BJ (cell line): Measurements from ENCODE around the gene MAP3K14. TPM values are rescaled to one million over a fixed set of nuclear protein-coding genes. Genes with fewer than 3 reads are reported as not detected.

Source experiments
- CTCF ChIA-PET: fragments of 350-600 bp; formaldehyde crosslinking; extraction: SDS; loops from one replicate; lab custom pipeline; 2021; ENCODE audit warnings: antibody characterized with exemption, inconsistent platforms; lab: Yijun Ruan, JAX
- POLR2A ChIA-PET: fragments of 300-600 bp; sonication (Branson Sonifier 250); formaldehyde crosslinking; extraction: SDS; loops from one replicate; lab custom pipeline; 2021; ENCODE audit warnings: antibody characterized with exemption; lab: Charles Lee
- DNase-seq: peaks from one replicate; pipeline ENCODE4 v3.0.0-alpha.2; 2011; ENCODE audit warnings: low read depth
- H3K27me3 ChIP-seq: 2 replicates; pipeline ENCODE4 v1.6.0; 2011; ENCODE audit warnings: low read length; ENCODE audit not compliant: control insufficient read depth, insufficient read depth
- H3K36me3 ChIP-seq: 2 replicates; pipeline ENCODE4 v1.5.1; 2011; ENCODE audit warnings: low read length; ENCODE audit not compliant: control insufficient read depth, insufficient read depth
- H3K4me3 ChIP-seq: 2 replicates; pipeline ENCODE4 v1.5.1; 2011; ENCODE audit warnings: low read depth, mild to moderate bottlenecking, control low read depth, low read length
- CTCF ChIP-seq: IDR thresholded peaks from 2 replicates; pipeline ENCODE4 v1.5.1; 2011; ENCODE audit warnings: low read depth, mild to moderate bottlenecking, control low read depth, inconsistent platforms, low read length, moderate library complexity; ENCODE audit not compliant: insufficient read depth
- polyA plus RNA-seq: library from polyadenylated mRNA; depleted of rRNA; stranded (reverse); fragments of >200 nt; gene quantifications from 2 replicates; pipeline ENCODE4 v1.2.3, GENCODE V29; 2011

Gene MAP3K14
- polyA plus RNA-seq, 1 experiment = 6.5 TPM

GRCh38 chr17:45228763-45229539, 87.9 kb downstream of the MAP3K14 start:
- no peak for DNase-seq
- H3K36me3 ChIP-seq = no peaks in the 10 kb centered on the region
- TF ChIP-seq CTCF = no peak
- POLR2A ChIA-PET = no interaction called here
- CTCF ChIA-PET = interaction anchor here (0.6 to 5.7 kb wide), 8 partner anchors 8 to 157 kb away, joined by 3 to 78 read pairs (median 10); partner anchors contain the start of genes ACBD4 and FMNL1
- H3K4me3 ChIP-seq = no peak overlapping the region
- no peaks in the 10 kb centered on the region for H3K27me3 ChIP-seq

GRCh38 chr17:45227926-45228762, 88.7 kb downstream of the MAP3K14 start:
- no peak for TF ChIP-seq CTCF
- ChIA-PET POLR2A (no interaction called here), CTCF (interaction anchor here (0.6 to 5.7 kb wide), 12 partner anchors 8 to 200 kb away, joined by 3 to 78 read pairs (median 5); partner anchors contain the start of genes ACBD4 and FMNL1)
- Histone ChIP-seq H3K36me3 (no peaks in the 10 kb centered on the region), H3K27me3 (no peaks in the 10 kb centered on the region), H3K4me3 (no peak overlapping the region)
- no peak for DNase-seq

GRCh38 chr17:45227101-45227925, 89.5 kb downstream of the MAP3K14 start:
- ChIA-PET CTCF (interaction anchor here (0.7 to 3.9 kb wide), 9 partner anchors 8 to 201 kb away, joined by 3 to 13 read pairs (median 3); partner anchors contain the start of gene ACBD4), POLR2A (no interaction called here)
- no peaks in the 10 kb centered on the region for H3K36me3 ChIP-seq
- no peak for TF ChIP-seq CTCF
- H3K4me3 ChIP-seq = no peak overlapping the region
- H3K27me3 ChIP-seq = peaks cover 2% of the 10 kb centered on the region; the same call in 1 of the 2 replicates
- no peak for DNase-seq

GRCh38 chr17:45226576-45226975, 90.2 kb downstream of the MAP3K14 start:
- no peak for DNase-seq
- Histone ChIP-seq H3K4me3 (no peak overlapping the region), H3K36me3 (no peaks in the 10 kb centered on the region), H3K27me3 (peaks cover 2% of the 10 kb centered on the region; the same call in 1 of the 2 replicates)
- POLR2A ChIA-PET = no interaction called here
- TF ChIP-seq CTCF = no peak
- CTCF ChIA-PET = interaction anchor here (1.0 to 2.6 kb wide), 4 partner anchors 9 to 159 kb away, joined by 3 to 10 read pairs (median 6); partner anchors contain the start of gene ACBD4
